C4-2B (cell line): ENCODE results near the gene GLCCI1.

ENCODE experiments used
- H3K27ac ChIP-seq: fragments of 450-650 bp; 2 replicates; pipeline ENCODE4 v1.5.1; 2017
- CTCF ChIP-seq: fragments of 450-650 bp; conservative IDR thresholded peaks from 2 replicates; pipeline ENCODE4 v1.5.1; 2017; ENCODE audit warnings: mild to moderate bottlenecking
- ZFX ChIP-seq: fragments of 450-650 bp; IDR thresholded peaks from 2 replicates; pipeline ENCODE4 v1.6.1; 2017

GLCCI1 gene

DNA sequence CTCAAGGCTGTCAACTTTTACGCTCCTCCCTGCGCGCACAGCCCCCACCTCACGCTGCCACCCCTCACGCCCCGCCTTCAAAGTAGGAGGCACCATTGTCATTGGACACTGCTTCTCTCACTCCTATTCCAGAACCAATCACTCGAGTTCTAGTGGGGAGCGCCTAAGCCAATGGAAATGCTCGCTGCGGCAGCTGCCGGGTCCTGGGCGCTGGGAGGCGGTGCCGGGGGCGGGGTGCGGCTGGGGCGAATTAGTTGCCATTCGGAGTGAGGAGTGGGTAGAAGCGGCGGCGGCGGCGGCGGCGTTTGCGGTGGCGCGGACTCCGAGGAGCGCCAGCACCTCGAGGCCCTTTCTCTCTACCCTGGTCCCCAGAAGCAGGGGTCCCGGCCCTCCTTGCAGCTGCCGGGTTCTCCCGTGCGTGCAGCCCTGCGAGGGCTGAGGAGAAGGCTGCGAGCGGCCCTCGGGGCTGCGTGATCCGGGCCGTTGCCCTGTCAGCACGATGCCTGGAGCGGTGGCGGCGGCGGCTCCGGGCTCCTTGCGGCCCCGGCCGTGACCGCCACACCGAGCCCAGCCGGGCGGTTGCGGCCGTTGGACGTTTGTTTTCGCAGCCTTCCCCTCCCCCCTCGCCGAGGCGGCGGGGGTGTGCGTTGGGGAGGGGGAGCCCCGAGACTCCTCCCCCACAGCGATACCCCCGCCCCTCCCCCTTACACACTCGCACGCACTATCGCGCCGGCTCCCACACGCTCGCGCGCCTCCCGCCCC lies at the start of gene GLCCI1:
GLCCI1 (plus strand) TSS at position 253 of the 762 bp plus-strand sequence. CDS start 555 bp downstream, outside the sequence.
- H3K27ac ChIP-seq = peak within 1 kb of the TSS; percentile 84
- no peak for TF ChIP-seq ZFX
- no peak for TF ChIP-seq CTCF

- H3K27ac ChIP-seq = no peak overlapping the region
- TF ChIP-seq CTCF (no peak), ZFX (no peak)
Observed at GRCh38 chr7:7919449-7919945, 49.1 kb upstream of the GLCCI1 start.

- TF ChIP-seq CTCF (no peak), ZFX (no peak)
- H3K27ac ChIP-seq = no peak overlapping the region
Observed at GRCh38 chr7:7920056-7920455, 48.5 kb upstream of the GLCCI1 start.

DNA sequence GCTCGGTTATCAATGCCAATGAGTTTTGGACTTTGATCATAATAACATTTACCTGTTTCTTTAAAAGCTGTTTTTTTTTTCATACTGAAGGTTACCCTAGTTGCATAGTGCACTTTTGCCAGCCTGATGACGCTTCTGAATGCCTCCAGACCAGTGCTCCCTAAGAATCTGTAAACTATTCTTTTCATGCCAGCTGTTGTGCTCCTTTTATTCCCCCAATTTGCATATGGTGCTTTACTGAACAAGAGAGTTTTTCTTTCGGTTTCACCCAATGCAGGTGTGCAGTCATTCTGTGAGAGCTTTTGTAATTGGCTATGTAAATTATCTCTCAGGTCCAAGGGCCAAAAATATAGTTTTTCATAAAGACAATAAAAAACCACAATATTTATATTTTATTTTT lies 48.1 kb upstream of the GLCCI1 start:
- TF ChIP-seq ZFX (no peak), CTCF (no peak)
- H3K27ac ChIP-seq = no peak overlapping the region

GRCh38 chr7:7921830-7922229 lies 46.8 kb upstream of the GLCCI1 start:
- TF ChIP-seq CTCF (no peak), ZFX (no peak)
- H3K27ac ChIP-seq = no peak overlapping the region

DNA sequence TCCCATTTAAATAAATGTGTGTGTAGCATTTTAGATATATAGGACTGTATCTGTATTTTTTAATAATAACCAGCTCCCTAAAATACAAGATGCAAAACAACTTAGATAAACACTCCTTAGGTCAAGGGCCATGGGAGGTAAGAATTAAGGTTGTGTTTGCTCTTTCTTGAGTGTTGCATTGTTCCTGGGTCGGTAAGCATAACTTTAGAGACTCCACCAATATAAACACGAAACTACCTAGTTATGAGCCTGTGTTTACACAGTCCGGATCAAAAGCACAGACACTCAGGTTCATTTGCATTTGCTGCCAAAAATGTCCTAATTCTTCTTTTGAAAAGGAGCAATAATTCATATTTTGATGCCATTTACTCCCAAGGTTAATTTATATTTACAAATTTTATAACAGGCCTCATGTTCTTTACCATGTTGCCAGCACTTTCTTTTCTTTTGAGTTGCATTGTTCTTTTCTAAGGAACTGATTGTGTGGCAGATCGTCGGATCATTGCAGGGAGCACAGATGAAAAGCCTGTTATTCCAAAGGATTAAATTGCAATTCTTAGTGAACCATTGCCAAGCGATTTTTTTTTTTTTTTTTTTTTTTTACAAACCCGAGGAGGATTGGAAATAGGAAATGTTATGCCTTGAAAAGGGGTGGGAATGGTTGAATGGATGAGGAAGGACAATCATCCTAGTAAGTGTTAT lies 45.8 kb upstream of the GLCCI1 start:
- H3K27ac ChIP-seq = no peak overlapping the region
- no peak for TF ChIP-seq ZFX
- TF ChIP-seq CTCF = no peak

DNA sequence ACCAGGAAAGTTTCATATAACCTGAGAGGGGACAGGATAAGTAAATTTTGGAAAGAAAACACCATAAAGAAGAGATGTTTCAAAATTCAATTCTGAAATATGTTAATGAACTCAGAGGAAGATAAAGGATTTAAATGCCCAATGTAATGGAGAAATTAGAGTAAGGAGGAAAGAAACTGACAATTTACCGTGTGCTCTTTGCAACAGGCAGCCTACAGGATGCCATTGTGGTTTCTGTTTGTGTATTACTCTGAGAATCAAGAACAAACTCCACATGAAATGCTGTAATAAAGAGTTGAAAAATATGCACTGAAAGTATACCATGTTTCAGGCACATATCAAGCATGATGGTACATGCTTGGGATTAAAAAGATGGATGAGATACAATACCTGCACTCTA lies 44.8 kb upstream of the GLCCI1 start:
- no peak overlapping the region for H3K27ac ChIP-seq
- TF ChIP-seq ZFX (no peak), CTCF (no peak)
